SK-N-SH (cell line): ENCODE data around the gene RHBDL1. TPM values are rescaled to one million over a fixed set of nuclear protein-coding genes. Genes with fewer than 3 reads are reported as not detected.

Experiments used
- CTCF ChIA-PET: fragments of 300-600, 350-600 bp; formaldehyde crosslinking; extraction: SDS; loops from one replicate; lab custom pipeline; 2021; lab: Yijun Ruan, JAX
- POLR2A ChIA-PET: fragments of 350-600 bp; sonication (Branson Sonifier 250); formaldehyde crosslinking; extraction: SDS; loops from one replicate; lab custom pipeline; 2020; ENCODE audit warnings: antibody characterized with exemption, inconsistent platforms; lab: Yijun Ruan, JAX
- DNase-seq: peaks from one replicate; pipeline ENCODE4 v3.0.0; 2012
- H2AFZ ChIP-seq: fragments of 200-600 bp; sonication (generic); 2 replicates; pipeline ENCODE4 v1.8.1; 2016; ENCODE audit warnings: antibody characterized with exemption, mild to moderate bottlenecking, low read depth
- H3F3A ChIP-seq: fragments of 200-600 bp; sonication (generic); replicated peaks from 2 replicates; pipeline ENCODE3; 2016; ENCODE audit warnings: antibody characterized with exemption, mild to moderate bottlenecking; ENCODE audit not compliant: insufficient read depth
- H3K27ac ChIP-seq, 2 experiments: fragments of 200-500 bp in 1 of 2; fragments of 200-600 bp in 1 of 2; sonication (Bioruptor generic) in 1 of 2; sonication (generic), shearing (Covaris generic) in 1 of 2; 2 replicates each; pipeline versions ENCODE4 v1.5.1 to v1.6.1; 2014 to 2016; ENCODE audit warnings: low read depth in 2 of 2, inconsistent platforms in 1 of 2, low read length in 1 of 2, mild to moderate bottlenecking in 1 of 2, mixed read lengths in 1 of 2
- H3K27me3 ChIP-seq: fragments of 200-600 bp; sonication (generic), shearing (Covaris generic); 2 replicates; pipeline ENCODE4 v1.6.1; 2016; ENCODE audit warnings: mixed run types; ENCODE audit not compliant: insufficient read depth
- H3K36me3 ChIP-seq, 2 experiments: fragments of 200-500 bp in 1 of 2; fragments of 200-600 bp in 1 of 2; sonication (Bioruptor generic) in 1 of 2; sonication (generic) in 1 of 2; replicated peaks in 1 of 2; 2 replicates each; pipeline versions ENCODE3 to v1.5.1; 2014 to 2016; ENCODE audit warnings: low read length in 1 of 2, mild to moderate bottlenecking in 1 of 2; ENCODE audit not compliant: insufficient read depth in 2 of 2, control insufficient read depth in 1 of 2
- H3K4me1 ChIP-seq, 2 experiments: fragments of 200-500 bp in 1 of 2; fragments of 200-600 bp in 1 of 2; sonication (Bioruptor generic) in 1 of 2; sonication (generic), shearing (Covaris generic) in 1 of 2; 2 replicates each; pipeline versions ENCODE4 v1.5.1 to v1.6.1; 2014 to 2016; ENCODE audit warnings: low read depth in 1 of 2, low read length in 1 of 2, mixed run types in 1 of 2; ENCODE audit not compliant: insufficient read depth in 2 of 2, control insufficient read depth in 1 of 2
- H3K4me2 ChIP-seq: fragments of 200-600 bp; sonication (generic), shearing (Covaris generic); 2 replicates; pipeline ENCODE4 v1.6.1; 2017; ENCODE audit warnings: mixed run types
- H3K4me3 ChIP-seq, 2 experiments: fragments of 200-500 bp in 1 of 2; fragments of 200-600 bp in 1 of 2; sonication (Bioruptor generic) in 1 of 2; sonication (generic), shearing (Covaris generic) in 1 of 2; 2 replicates each; pipeline versions ENCODE4 v1.5.1 to v1.8.1; 2014 to 2016; ENCODE audit warnings: low read depth in 2 of 2, inconsistent platforms in 1 of 2, low read length in 1 of 2, mild to moderate bottlenecking in 1 of 2, mixed read lengths in 1 of 2, moderate library complexity in 1 of 2
- H3K79me2 ChIP-seq: fragments of 200-600 bp; sonication (generic); 2 replicates; pipeline ENCODE4 v1.8.1; 2017; ENCODE audit warnings: mild to moderate bottlenecking; ENCODE audit not compliant: insufficient read depth
- H3K9ac ChIP-seq: fragments of 200-600 bp; sonication (generic); 2 replicates; pipeline ENCODE4 v1.6.1; 2017; ENCODE audit warnings: mixed run types
- H3K9me2 ChIP-seq: fragments of 200-600 bp; sonication (generic); 2 replicates; pipeline ENCODE4 v1.6.1; 2017; ENCODE audit warnings: mixed run types
- H3K9me3 ChIP-seq: fragments of 200-600 bp; sonication (generic); 2 replicates; pipeline ENCODE4 v1.6.1; 2017; ENCODE audit warnings: mixed run types, mild to moderate bottlenecking, moderate library complexity
- H4K20me1 ChIP-seq: fragments of 200-600 bp; sonication (generic); 2 replicates; pipeline ENCODE4 v1.6.1; 2017; ENCODE audit warnings: mild to moderate bottlenecking, mixed run types; ENCODE audit not compliant: insufficient read depth
- EZH2phosphoT487 ChIP-seq: fragments of 200-600 bp; sonication (generic); IDR thresholded peaks from 2 replicates; pipeline ENCODE4 v1.6.1; 2017; ENCODE audit warnings: low read depth, mixed run types, mild to moderate bottlenecking, antibody characterized with exemption, moderate library complexity, borderline replicate concordance
- FOSL2 ChIP-seq: IDR thresholded peaks from 2 replicates; pipeline ENCODE4 v1.4.0; 2012; ENCODE audit warnings: low read depth, mild to moderate bottlenecking, moderate library complexity, borderline replicate concordance
- FOXJ3 ChIP-seq: sonication (generic); formaldehyde crosslinking; IDR thresholded peaks from 2 replicates; pipeline ENCODE4 v1.5.1; 2020; ENCODE audit warnings: mild to moderate bottlenecking, missing genetic modification reagents
- MEF2A ChIP-seq: IDR thresholded peaks from 2 replicates; pipeline ENCODE4 v1.4.0; 2012; ENCODE audit warnings: low read depth, borderline replicate concordance
- MXI1 ChIP-seq: IDR thresholded peaks from 2 replicates; pipeline ENCODE4 v1.6.1; 2012; ENCODE audit warnings: mild to moderate bottlenecking, low read depth, low read length, improper control_type of control experiment
- NRF1 ChIP-seq: IDR thresholded peaks from 2 replicates; pipeline ENCODE4 v1.6.1; 2012; ENCODE audit warnings: low read depth, mild to moderate bottlenecking, low read length
- RAD21 ChIP-seq: IDR thresholded peaks from 2 replicates; pipeline ENCODE4 v1.6.1; 2012; ENCODE audit warnings: mild to moderate bottlenecking, low read length
- SMC3 ChIP-seq: IDR thresholded peaks from 2 replicates; pipeline ENCODE4 v1.6.1; 2012; ENCODE audit warnings: low read depth, low read length, improper control_type of control experiment
- TCF12 ChIP-seq: IDR thresholded peaks from 2 replicates; pipeline ENCODE4 v1.4.0; 2012
- TEAD4 ChIP-seq: IDR thresholded peaks from 2 replicates; pipeline ENCODE4 v1.4.0; 2012; ENCODE audit warnings: mild to moderate bottlenecking, borderline replicate concordance; ENCODE audit not compliant: insufficient read depth
- YY1 ChIP-seq: IDR thresholded peaks from 2 replicates; pipeline ENCODE4 v1.4.0; 2012; ENCODE audit warnings: low read depth, mild to moderate bottlenecking
- WGBS: methylation state at CpG from one replicate; pipeline ENCODE4 v1.1.6; 2017; ENCODE audit warnings: low lambda C conversion rate; 5-methylcytosine and 5-hydroxymethylcytosine counted together
- polyA plus RNA-seq, 3 experiments: library from polyadenylated mRNA; depleted of rRNA; stranded (reverse); fragments of >200 nt; gene quantifications; 2 replicates each; pipeline ENCODE4 v1.2.3, GENCODE V29; 2012
- TF ChIP-seq, protein P1 (sequence below): fragments of 200-600 bp; sonication (generic); IDR thresholded peaks from 2 replicates; pipeline ENCODE4 v1.6.1; 2017; ENCODE audit warnings: antibody characterized with exemption, mild to moderate bottlenecking, moderate library complexity
- TF ChIP-seq, protein P2 (sequence below): IDR thresholded peaks from 2 replicates; pipeline ENCODE4 v1.4.0; 2012; ENCODE audit warnings: low read depth
- TF ChIP-seq, protein P3 (sequence below): IDR thresholded peaks from 2 replicates; pipeline ENCODE4 v1.4.0; 2012; ENCODE audit warnings: low read depth, borderline replicate concordance
- TF ChIP-seq, protein P4 (sequence below): IDR thresholded peaks from 2 replicates; pipeline ENCODE4 v1.6.1; 2012; ENCODE audit warnings: mild to moderate bottlenecking, low read depth, low read length, moderate library complexity
- TF ChIP-seq, protein P5 (sequence below): IDR thresholded peaks from 2 replicates; pipeline ENCODE4; 2012

RHBDL1 gene
- polyA plus RNA-seq, 1 of the 3 experiments (the other 2 are of a cell fraction), result 4.1 TPM

DNA sequence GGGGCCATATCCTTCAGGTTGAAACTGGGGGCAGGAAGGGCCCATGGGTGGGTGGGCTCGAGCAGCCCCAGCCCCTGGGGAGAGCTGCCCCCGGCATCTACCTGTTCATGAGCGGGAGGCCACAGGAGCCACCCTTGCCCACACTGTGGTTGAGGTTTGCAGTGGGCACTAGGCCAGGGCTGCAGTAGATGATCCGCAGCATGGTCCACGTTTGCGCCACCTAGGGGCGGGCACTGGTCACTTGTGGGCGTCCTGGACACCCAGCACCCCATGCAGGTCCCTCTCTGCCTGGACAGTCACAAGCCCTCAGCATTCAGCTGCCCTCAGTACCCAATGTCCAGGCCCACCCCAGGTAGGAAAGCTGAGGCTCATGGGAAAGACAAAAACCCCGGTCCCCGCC lies 10.5 kb downstream of the RHBDL1 start:
- peaks cover 13 to 59% of the 10 kb centered on the region in 2 experiments; a peak in 3 of 4 replicates for H3K4me1 ChIP-seq
- peak; percentile 84 for DNase-seq
- POLR2A ChIA-PET, result no interaction called here
- 94% methylated on average over 2 of the region's 10 CpGs for WGBS
- peaks cover 40% of the 10 kb centered on the region for H3K79me2 ChIP-seq
- H2AFZ ChIP-seq, result no peak overlapping the region
- no peak for TF ChIP-seq MXI1
- TF ChIP-seq EZH2phosphoT487, result no peak
- TF ChIP-seq, protein P1, sequence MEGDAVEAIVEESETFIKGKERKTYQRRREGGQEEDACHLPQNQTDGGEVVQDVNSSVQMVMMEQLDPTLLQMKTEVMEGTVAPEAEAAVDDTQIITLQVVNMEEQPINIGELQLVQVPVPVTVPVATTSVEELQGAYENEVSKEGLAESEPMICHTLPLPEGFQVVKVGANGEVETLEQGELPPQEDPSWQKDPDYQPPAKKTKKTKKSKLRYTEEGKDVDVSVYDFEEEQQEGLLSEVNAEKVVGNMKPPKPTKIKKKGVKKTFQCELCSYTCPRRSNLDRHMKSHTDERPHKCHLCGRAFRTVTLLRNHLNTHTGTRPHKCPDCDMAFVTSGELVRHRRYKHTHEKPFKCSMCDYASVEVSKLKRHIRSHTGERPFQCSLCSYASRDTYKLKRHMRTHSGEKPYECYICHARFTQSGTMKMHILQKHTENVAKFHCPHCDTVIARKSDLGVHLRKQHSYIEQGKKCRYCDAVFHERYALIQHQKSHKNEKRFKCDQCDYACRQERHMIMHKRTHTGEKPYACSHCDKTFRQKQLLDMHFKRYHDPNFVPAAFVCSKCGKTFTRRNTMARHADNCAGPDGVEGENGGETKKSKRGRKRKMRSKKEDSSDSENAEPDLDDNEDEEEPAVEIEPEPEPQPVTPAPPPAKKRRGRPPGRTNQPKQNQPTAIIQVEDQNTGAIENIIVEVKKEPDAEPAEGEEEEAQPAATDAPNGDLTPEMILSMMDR, result peak; percentile 66
- TF ChIP-seq, protein P2, sequence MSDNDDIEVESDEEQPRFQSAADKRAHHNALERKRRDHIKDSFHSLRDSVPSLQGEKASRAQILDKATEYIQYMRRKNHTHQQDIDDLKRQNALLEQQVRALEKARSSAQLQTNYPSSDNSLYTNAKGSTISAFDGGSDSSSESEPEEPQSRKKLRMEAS, result peak; percentile 41; the same call in 1 of the 2 replicates
- no peak overlapping the region for H3K9ac ChIP-seq
- H3K27me3 ChIP-seq, result no peaks in the 10 kb centered on the region
- peaks cover 20% of the 10 kb centered on the region for H4K20me1 ChIP-seq
- H3K27ac ChIP-seq, result peak overlapping the region in 1 of 2 experiments; percentile 47; a peak in 1 of 4 replicates
- peaks cover 13 to 39% of the 10 kb centered on the region in 2 experiments for H3K36me3 ChIP-seq
- no peaks in the 10 kb centered on the region for H3K9me3 ChIP-seq
- peak overlapping the region; percentile 37; the same call in 1 of the 2 replicates for H3K4me2 ChIP-seq
- H3F3A ChIP-seq, result peaks cover 5% of the 10 kb centered on the region
- H3K4me3 ChIP-seq, result no peak overlapping the region
- H3K9me2 ChIP-seq, result no peaks in the 10 kb centered on the region
- CTCF ChIA-PET, result interaction anchor here (0.6 to 5.9 kb wide), 18 partner anchors 9 to 356 kb away, joined by 3 to 38 read pairs (median 4); partner anchors contain the start of genes ANTKMT, RHBDL1 and RHOT2

DNA sequence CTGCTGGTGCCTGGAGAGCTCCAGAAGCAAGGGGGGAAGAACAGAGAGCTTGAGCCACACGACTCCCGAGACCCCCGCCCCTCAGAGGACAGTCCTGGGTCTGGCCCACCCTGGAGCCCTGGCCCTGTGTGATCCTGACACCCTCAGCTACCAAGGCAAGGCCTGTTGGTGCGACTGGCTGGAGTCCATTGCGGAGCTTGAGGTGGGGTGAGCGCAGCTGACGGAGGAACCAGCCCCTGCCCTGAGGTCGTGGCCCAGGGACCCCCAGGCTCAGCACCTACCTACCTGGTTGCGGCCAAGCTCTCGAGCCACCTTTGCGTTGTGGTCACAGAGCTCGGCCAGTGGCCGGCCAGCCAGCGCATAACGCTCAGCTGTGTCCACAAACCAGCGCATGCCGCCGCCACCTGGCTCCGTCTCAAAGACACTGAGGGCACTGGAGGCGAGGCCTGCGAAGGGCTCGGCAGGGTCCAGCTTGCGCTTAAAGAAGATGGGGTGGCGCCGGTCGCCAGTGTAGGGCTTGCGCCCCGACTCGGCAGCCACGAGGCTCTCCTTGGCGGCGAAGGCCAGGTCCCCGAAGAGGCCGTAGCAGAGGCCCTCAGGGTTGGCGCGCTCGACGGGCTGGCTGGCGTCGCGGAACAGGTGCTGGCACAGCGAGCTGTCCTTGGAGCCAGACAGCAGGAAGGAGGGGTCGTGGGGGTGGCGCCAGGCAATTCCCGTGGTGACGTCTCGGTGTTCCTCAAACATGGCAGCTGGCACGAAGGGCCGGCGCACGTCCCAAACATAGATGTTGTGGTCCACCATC lies 11.2 kb downstream of the RHBDL1 start:
- 98% methylated on average over 33 of the region's 51 CpGs for WGBS
- Histone ChIP-seq H3K27ac (no peak overlapping the region), H3K9me3 (no peaks in the 10 kb centered on the region), H2AFZ (no peak overlapping the region), H3K4me3 (no peak overlapping the region), H3K9me2 (no peaks in the 10 kb centered on the region), H3K79me2 (peaks cover 33% of the 10 kb centered on the region), H3K9ac (no peak overlapping the region), H3K27me3 (no peaks in the 10 kb centered on the region), H3K4me1 (peaks cover 12 to 52% of the 10 kb centered on the region in 2 experiments; a peak in 3 of 4 replicates), H3F3A (peaks cover 4% of the 10 kb centered on the region), H3K4me2 (no peak overlapping the region), H3K36me3 (peaks cover 11 to 34% of the 10 kb centered on the region in 2 experiments), H4K20me1 (peaks cover 13% of the 10 kb centered on the region)
- DNase-seq, result no peak
- ChIA-PET POLR2A (no interaction called here), CTCF (interaction anchor here (0.6 to 5.9 kb wide), 18 partner anchors 10 to 355 kb away, joined by 3 to 38 read pairs (median 4); partner anchors contain the start of genes ANTKMT, RHBDL1 and RHOT2)
- TF ChIP-seq FOXJ3 (CRISPR knock-in tag) (no peak), MEF2A (no peak), SMC3 (no peak), TEAD4 (no peak), RAD21 (no peak), EZH2phosphoT487 (no peak), YY1 (no peak), NRF1 (no peak), TCF12 (no peak), FOSL2 (no peak)
- TF ChIP-seq, protein P3, sequence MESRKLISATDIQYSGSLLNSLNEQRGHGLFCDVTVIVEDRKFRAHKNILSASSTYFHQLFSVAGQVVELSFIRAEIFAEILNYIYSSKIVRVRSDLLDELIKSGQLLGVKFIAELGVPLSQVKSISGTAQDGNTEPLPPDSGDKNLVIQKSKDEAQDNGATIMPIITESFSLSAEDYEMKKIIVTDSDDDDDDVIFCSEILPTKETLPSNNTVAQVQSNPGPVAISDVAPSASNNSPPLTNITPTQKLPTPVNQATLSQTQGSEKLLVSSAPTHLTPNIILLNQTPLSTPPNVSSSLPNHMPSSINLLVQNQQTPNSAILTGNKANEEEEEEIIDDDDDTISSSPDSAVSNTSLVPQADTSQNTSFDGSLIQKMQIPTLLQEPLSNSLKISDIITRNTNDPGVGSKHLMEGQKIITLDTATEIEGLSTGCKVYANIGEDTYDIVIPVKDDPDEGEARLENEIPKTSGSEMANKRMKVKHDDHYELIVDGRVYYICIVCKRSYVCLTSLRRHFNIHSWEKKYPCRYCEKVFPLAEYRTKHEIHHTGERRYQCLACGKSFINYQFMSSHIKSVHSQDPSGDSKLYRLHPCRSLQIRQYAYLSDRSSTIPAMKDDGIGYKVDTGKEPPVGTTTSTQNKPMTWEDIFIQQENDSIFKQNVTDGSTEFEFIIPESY, result no peak
- TF ChIP-seq, protein P4, sequence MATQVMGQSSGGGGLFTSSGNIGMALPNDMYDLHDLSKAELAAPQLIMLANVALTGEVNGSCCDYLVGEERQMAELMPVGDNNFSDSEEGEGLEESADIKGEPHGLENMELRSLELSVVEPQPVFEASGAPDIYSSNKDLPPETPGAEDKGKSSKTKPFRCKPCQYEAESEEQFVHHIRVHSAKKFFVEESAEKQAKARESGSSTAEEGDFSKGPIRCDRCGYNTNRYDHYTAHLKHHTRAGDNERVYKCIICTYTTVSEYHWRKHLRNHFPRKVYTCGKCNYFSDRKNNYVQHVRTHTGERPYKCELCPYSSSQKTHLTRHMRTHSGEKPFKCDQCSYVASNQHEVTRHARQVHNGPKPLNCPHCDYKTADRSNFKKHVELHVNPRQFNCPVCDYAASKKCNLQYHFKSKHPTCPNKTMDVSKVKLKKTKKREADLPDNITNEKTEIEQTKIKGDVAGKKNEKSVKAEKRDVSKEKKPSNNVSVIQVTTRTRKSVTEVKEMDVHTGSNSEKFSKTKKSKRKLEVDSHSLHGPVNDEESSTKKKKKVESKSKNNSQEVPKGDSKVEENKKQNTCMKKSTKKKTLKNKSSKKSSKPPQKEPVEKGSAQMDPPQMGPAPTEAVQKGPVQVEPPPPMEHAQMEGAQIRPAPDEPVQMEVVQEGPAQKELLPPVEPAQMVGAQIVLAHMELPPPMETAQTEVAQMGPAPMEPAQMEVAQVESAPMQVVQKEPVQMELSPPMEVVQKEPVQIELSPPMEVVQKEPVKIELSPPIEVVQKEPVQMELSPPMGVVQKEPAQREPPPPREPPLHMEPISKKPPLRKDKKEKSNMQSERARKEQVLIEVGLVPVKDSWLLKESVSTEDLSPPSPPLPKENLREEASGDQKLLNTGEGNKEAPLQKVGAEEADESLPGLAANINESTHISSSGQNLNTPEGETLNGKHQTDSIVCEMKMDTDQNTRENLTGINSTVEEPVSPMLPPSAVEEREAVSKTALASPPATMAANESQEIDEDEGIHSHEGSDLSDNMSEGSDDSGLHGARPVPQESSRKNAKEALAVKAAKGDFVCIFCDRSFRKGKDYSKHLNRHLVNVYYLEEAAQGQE, result no peak
- TF ChIP-seq, protein P5, sequence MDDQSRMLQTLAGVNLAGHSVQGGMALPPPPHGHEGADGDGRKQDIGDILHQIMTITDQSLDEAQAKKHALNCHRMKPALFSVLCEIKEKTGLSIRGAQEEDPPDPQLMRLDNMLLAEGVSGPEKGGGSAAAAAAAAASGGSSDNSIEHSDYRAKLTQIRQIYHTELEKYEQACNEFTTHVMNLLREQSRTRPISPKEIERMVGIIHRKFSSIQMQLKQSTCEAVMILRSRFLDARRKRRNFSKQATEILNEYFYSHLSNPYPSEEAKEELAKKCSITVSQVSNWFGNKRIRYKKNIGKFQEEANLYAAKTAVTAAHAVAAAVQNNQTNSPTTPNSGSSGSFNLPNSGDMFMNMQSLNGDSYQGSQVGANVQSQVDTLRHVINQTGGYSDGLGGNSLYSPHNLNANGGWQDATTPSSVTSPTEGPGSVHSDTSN, result no peak
